PC-9 (cell line): Measurements from ENCODE around the gene FBXL15. TPM values are rescaled to one million over a fixed set of nuclear protein-coding genes. Genes with fewer than 3 reads are reported as not detected.

Experiments
- BruUV-seq: library from RNA; stranded (reverse); fragments of 400-500 nt; replicated peaks from 2 replicates; lab custom pipeline; 2021; lab: Mats Ljungman, UMichigan
- CTCF ChIA-PET: fragments of 300-600 bp; sonication (Branson Sonifier 250); formaldehyde crosslinking; loops from one replicate; lab custom pipeline; 2022; ENCODE audit warnings: antibody characterized with exemption; lab: Charles Lee
- POLR2A ChIA-PET: fragments of 300-600 bp; sonication (Branson Sonifier 250); formaldehyde crosslinking; loops from one replicate; lab custom pipeline; 2022; ENCODE audit warnings: antibody characterized with exemption; ENCODE audit not compliant: unreplicated experiment; lab: Charles Lee
- DNase-seq, 2 experiments: peaks; one replicate each; pipeline versions ENCODE4 v3.0.0 to v3.0.0-alpha.2; 2015 to 2022; ENCODE audit warnings: mixed read lengths in 1 of 2
- H2AFZ ChIP-seq: fragments of 200-600 bp; sonication (generic); 2 replicates; pipeline ENCODE4 v1.8.1; 2017; ENCODE audit warnings: antibody characterized with exemption
- H3F3A ChIP-seq: fragments of 200-600 bp; sonication (generic); 2 replicates; pipeline ENCODE4 v1.8.1; 2017; ENCODE audit warnings: antibody characterized with exemption, mild to moderate bottlenecking, low read depth; ENCODE audit not compliant: insufficient read depth
- H3K27ac ChIP-seq: fragments of 200-600 bp; sonication (generic); 2 replicates; pipeline ENCODE4 v1.6.1; 2016; ENCODE audit warnings: mixed run types
- H3K27me3 ChIP-seq: fragments of 200-600 bp; sonication (generic); 2 replicates; pipeline ENCODE4 v1.6.1; 2016; ENCODE audit warnings: low read depth, mixed run types; ENCODE audit not compliant: insufficient read depth
- H3K36me3 ChIP-seq: fragments of 200-600 bp; sonication (generic); 2 replicates; pipeline ENCODE4 v1.6.1; 2016; ENCODE audit warnings: low read depth, mixed run types
- H3K4me1 ChIP-seq: fragments of 200-600 bp; sonication (generic); replicated peaks from 2 replicates; pipeline ENCODE4 v1.6.1; 2016; ENCODE audit warnings: mixed run types; ENCODE audit not compliant: insufficient read depth
- H3K4me2 ChIP-seq: fragments of 200-600 bp; sonication (generic); 2 replicates; pipeline ENCODE4 v1.6.1; 2017; ENCODE audit warnings: mixed run types
- H3K4me3 ChIP-seq: fragments of 200-600 bp; sonication (generic); 2 replicates; pipeline ENCODE4 v1.6.1; 2016; ENCODE audit warnings: mixed run types
- H3K79me2 ChIP-seq: fragments of 200-600 bp; sonication (generic); 2 replicates; pipeline ENCODE4 v1.6.1; 2017; ENCODE audit warnings: low read depth, mixed run types
- H3K9me2 ChIP-seq: fragments of 200-600 bp; sonication (generic); 2 replicates; pipeline ENCODE4 v1.8.1; 2017; ENCODE audit warnings: mild to moderate bottlenecking; ENCODE audit not compliant: insufficient read depth
- H3K9me3 ChIP-seq: fragments of 200-600 bp; sonication (generic); 2 replicates; pipeline ENCODE4 v1.8.1; 2016; ENCODE audit warnings: low read depth; ENCODE audit not compliant: insufficient read depth
- H4K20me1 ChIP-seq: fragments of 200-600 bp; sonication (generic); 2 replicates; pipeline ENCODE4 v1.8.1; 2017; ENCODE audit not compliant: insufficient read depth
- EZH2 ChIP-seq: fragments of 200-600 bp; sonication (generic); IDR thresholded peaks from 2 replicates; pipeline ENCODE4 v1.8.0; 2017; ENCODE audit warnings: antibody characterized with exemption, low read depth
- intact Hi-C: fragments of 100-400 bp; cut with micrococcal nuclease; formaldehyde crosslinking; loops from one replicate; pipeline ENCODE4 v1.10.0; 2022; ENCODE audit not compliant: unreplicated experiment
- total RNA-seq: library from RNA; stranded (reverse); gene quantifications from 2 replicates; pipeline ENCODE4 v1.2.3, GENCODE V29; 2021
- TF ChIP-seq, protein P1 (sequence below): fragments of 200-600 bp; sonication (generic); conservative IDR thresholded peaks from 2 replicates; pipeline ENCODE4 v1.6.1; 2017; ENCODE audit warnings: mixed run types, antibody characterized with exemption, mild to moderate bottlenecking, moderate library complexity

FBXL15 gene
- total RNA-seq, 1 experiment from 2014 or later: 6.2 TPM

GRCh38 chr10:102381983-102382382, 38.7 kb upstream of the FBXL15 start:
- Histone ChIP-seq H4K20me1 (no peaks in the 10 kb centered on the region), H3K27me3 (no peaks in the 10 kb centered on the region), H3K9me2 (no peaks in the 10 kb centered on the region), H2AFZ (no peak overlapping the region), H3K9me3 (no peaks in the 10 kb centered on the region), H3K27ac (no peak overlapping the region), H3K4me1 (0 out of 2 replicates have a peak, but pooled peaks cover 4% of the 10 kb centered on the region), H3K4me3 (no peak overlapping the region), H3K79me2 (no peaks in the 10 kb centered on the region), H3K36me3 (no peaks in the 10 kb centered on the region), H3K4me2 (no peak overlapping the region), H3F3A (peaks cover 4% of the 10 kb centered on the region; the same call in 1 of the 2 replicates)
- no TSS peak for BruUV-seq
- ChIA-PET CTCF (interaction anchor here (0.6 kb wide), 1 partner anchor 311 kb away, joined by 5 read pairs; no protein-coding TSS in a partner anchor), POLR2A (no interaction called here)
- intact Hi-C loops: no loop called here
- TF ChIP-seq, protein P1, sequence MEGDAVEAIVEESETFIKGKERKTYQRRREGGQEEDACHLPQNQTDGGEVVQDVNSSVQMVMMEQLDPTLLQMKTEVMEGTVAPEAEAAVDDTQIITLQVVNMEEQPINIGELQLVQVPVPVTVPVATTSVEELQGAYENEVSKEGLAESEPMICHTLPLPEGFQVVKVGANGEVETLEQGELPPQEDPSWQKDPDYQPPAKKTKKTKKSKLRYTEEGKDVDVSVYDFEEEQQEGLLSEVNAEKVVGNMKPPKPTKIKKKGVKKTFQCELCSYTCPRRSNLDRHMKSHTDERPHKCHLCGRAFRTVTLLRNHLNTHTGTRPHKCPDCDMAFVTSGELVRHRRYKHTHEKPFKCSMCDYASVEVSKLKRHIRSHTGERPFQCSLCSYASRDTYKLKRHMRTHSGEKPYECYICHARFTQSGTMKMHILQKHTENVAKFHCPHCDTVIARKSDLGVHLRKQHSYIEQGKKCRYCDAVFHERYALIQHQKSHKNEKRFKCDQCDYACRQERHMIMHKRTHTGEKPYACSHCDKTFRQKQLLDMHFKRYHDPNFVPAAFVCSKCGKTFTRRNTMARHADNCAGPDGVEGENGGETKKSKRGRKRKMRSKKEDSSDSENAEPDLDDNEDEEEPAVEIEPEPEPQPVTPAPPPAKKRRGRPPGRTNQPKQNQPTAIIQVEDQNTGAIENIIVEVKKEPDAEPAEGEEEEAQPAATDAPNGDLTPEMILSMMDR: no peak
- no peak for TF ChIP-seq EZH2
- no peak for DNase-seq

GRCh38 chr10:102382871-102383270, 37.8 kb upstream of the FBXL15 start:
- peaks cover 4% of the 10 kb centered on the region; the same call in 1 of the 2 replicates for H3F3A ChIP-seq
- ChIA-PET POLR2A (no interaction called here), CTCF (no interaction called here)
- H4K20me1 ChIP-seq: no peaks in the 10 kb centered on the region
- H3K27ac ChIP-seq: no peak overlapping the region
- H3K9me3 ChIP-seq: no peaks in the 10 kb centered on the region
- 0 out of 2 replicates have a peak, but pooled peaks cover 4% of the 10 kb centered on the region for H3K4me1 ChIP-seq
- H3K9me2 ChIP-seq: no peaks in the 10 kb centered on the region
- DNase-seq: no peak
- intact Hi-C loops: no loop called here
- TF ChIP-seq, protein P1: no peak
- no peak for TF ChIP-seq EZH2
- no peaks in the 10 kb centered on the region for H3K79me2 ChIP-seq
- no peak overlapping the region for H3K4me3 ChIP-seq
- no peak overlapping the region for H2AFZ ChIP-seq
- no peaks in the 10 kb centered on the region for H3K36me3 ChIP-seq
- BruUV-seq: no TSS peak
- H3K4me2 ChIP-seq: no peak overlapping the region
- no peaks in the 10 kb centered on the region for H3K27me3 ChIP-seq

DNA sequence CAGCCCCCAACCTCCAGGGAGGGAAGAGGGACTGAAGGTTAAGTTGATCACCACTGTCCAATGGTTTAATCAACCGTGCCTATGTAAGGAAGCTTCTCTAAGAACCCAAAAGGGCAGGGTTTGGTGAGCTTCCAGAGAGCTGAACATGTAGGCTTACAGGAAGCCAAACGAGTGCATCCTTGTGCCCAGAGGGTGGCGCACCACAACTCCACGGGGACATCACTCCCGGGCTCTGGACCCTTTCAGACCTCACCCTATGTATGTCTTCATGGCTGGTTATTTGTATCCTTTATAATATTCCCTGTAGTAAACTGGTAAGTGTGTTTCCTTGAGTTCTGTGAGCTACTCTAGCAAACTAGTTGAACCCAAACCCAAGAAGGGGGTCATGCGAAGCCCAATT, 36.6 kb upstream of the FBXL15 start:
- Histone ChIP-seq H3K27ac (no peak overlapping the region), H3K4me3 (no peak overlapping the region), H3K4me1 (no peaks in the 10 kb centered on the region), H3K27me3 (no peaks in the 10 kb centered on the region), H3K9me3 (no peaks in the 10 kb centered on the region), H3K9me2 (no peaks in the 10 kb centered on the region), H3F3A (peaks cover 4% of the 10 kb centered on the region; the same call in 1 of the 2 replicates), H3K36me3 (no peaks in the 10 kb centered on the region), H3K79me2 (no peaks in the 10 kb centered on the region), H2AFZ (no peak overlapping the region), H4K20me1 (no peaks in the 10 kb centered on the region), H3K4me2 (no peak overlapping the region)
- intact Hi-C loops: no loop called here
- TF ChIP-seq EZH2: no peak
- TF ChIP-seq, protein P1: no peak
- BruUV-seq: no TSS peak
- DNase-seq: no peak
- ChIA-PET CTCF (no interaction called here), POLR2A (no interaction called here)
